Activated CD4-positive, alpha-beta memory T cell treated with anti-CD3 and anti-CD28 coated beads for 36 hours (primary cell): ENCODE measurements around the gene PRAC2. TPM values are rescaled to one million over a fixed set of nuclear protein-coding genes. Genes with fewer than 3 reads are reported as not detected.

ENCODE experiments used
- CTCF ChIA-PET: fragments of 350-600 bp; sonication (Branson Sonifier 250); formaldehyde crosslinking; loops from one replicate; lab custom pipeline; 2021; ENCODE audit warnings: antibody characterized with exemption, inconsistent platforms; lab: Charles Lee
- POLR2A ChIA-PET: fragments of 350-600 bp; sonication (Branson Sonifier 250); formaldehyde crosslinking; loops from one replicate; lab custom pipeline; 2021; ENCODE audit warnings: antibody characterized with exemption; lab: Charles Lee
- DNase-seq: peaks from one replicate; pipeline ENCODE4 v3.0.0-alpha.2; 2020
- H3K27ac Mint-ChIP-seq: one replicate; pipeline ENCODE4 v1.8.0; 2021; ENCODE audit warnings: mixed read lengths
- H3K27me3 Mint-ChIP-seq: one replicate; pipeline ENCODE4 v1.8.0; 2021; ENCODE audit warnings: mixed read lengths
- H3K36me3 Mint-ChIP-seq: one replicate; pipeline ENCODE4 v1.8.0; 2021; ENCODE audit warnings: mixed read lengths
- H3K4me1 Mint-ChIP-seq: one replicate; pipeline ENCODE4 v1.8.0; 2021; ENCODE audit warnings: low read depth, mixed read lengths
- H3K4me3 Mint-ChIP-seq: one replicate; pipeline ENCODE4 v1.8.0; 2021; ENCODE audit warnings: mild to moderate bottlenecking, mixed read lengths
- H3K9me3 Mint-ChIP-seq: one replicate; pipeline ENCODE4 v1.8.0; 2021; ENCODE audit warnings: mixed read lengths
- intact Hi-C: fragments of 100-400 bp; cut with micrococcal nuclease; formaldehyde crosslinking; loops from one replicate; pipeline ENCODE4 v1.15.1; 2023
- total RNA-seq, 2 experiments: library from RNA; stranded (reverse); gene quantifications; one replicate each; pipeline ENCODE4 v1.2.3, GENCODE V29; 2021

PRAC2 gene
- not detected for total RNA-seq

- peaks cover 2% of the 10 kb centered on the region for H3K36me3 Mint-ChIP-seq
- H3K9me3 Mint-ChIP-seq, result no peaks in the 10 kb centered on the region
- H3K4me3 Mint-ChIP-seq, result peak within 1 kb of the TSS; percentile 17
These were observed at the start of gene PRAC2 for GRCh38 chr17:48722915-48723422. TSS of gene PRAC2 (plus strand) at chr17:48723185. CDS start at chr17:48724411, 1,226 bp downstream.

GRCh38 chr17:48676963-48677558 lies 45.9 kb upstream of the PRAC2 start:
- intact Hi-C loops, result loop anchor here (5.0 kb wide), 2 partner anchors 45 to 115 kb away; partner anchors contain the start of genes PRAC1 and PRAC2
- POLR2A ChIA-PET, result interaction anchor here (0.9 kb wide), 1 partner anchor 215 kb away, joined by 3 read pairs; the partner anchor contains the start of gene ATP5MC1
- Mint-ChIP-seq H3K27ac (no peak overlapping the region), H3K36me3 (no peaks in the 10 kb centered on the region), H3K27me3 (peaks cover 28% of the 10 kb centered on the region), H3K4me3 (no peak overlapping the region), H3K4me1 (peaks cover 2% of the 10 kb centered on the region), H3K9me3 (no peaks in the 10 kb centered on the region)
- DNase-seq, result no peak
- CTCF ChIA-PET, result interaction anchor here (1.3 to 5.8 kb wide), 7 partner anchors 10 to 358 kb away, joined by 3 to 119 read pairs (median 17); no protein-coding TSS in a partner anchor

More at GRCh38 chr17:48722915-48723422, at the start of gene PRAC2:
- Mint-ChIP-seq H3K27ac (no peak within 1 kb of the TSS), H3K4me1 (peaks cover 37% of the 10 kb centered on the region), H3K27me3 (peaks cover 92% of the 10 kb centered on the region)
- ChIA-PET POLR2A (interaction anchor here (1.5 kb wide), 1 partner anchor 97 kb away, joined by 6 read pairs; the partner anchor contains the start of gene HOXB9), CTCF (interaction anchor here (0.7 to 4.4 kb wide), 13 partner anchors 12 to 166 kb away, joined by 3 to 57 read pairs (median 9); no protein-coding TSS in a partner anchor)
- intact Hi-C loops, result loop anchor here (5.0 to 10.0 kb wide), 4 partner anchors 46 to 272 kb away; partner anchors contain the start of genes HOXB8 and IGF2BP1
- no peak for DNase-seq

- H3K9me3 Mint-ChIP-seq, result no peaks in the 10 kb centered on the region
- CTCF ChIA-PET, result interaction anchor here (0.6 to 5.8 kb wide), 67 partner anchors 9 to 917 kb away, joined by 3 to 119 read pairs (median 5); partner anchors contain the start of genes ATP5MC1, HOXB13, PRAC1 and PRAC2
- H3K4me3 Mint-ChIP-seq, result no peak overlapping the region
- DNase-seq, result peak; percentile 79
- peaks cover 2% of the 10 kb centered on the region for H3K4me1 Mint-ChIP-seq
- no peak overlapping the region for H3K27ac Mint-ChIP-seq
- H3K27me3 Mint-ChIP-seq, result peaks cover 29% of the 10 kb centered on the region
- no peaks in the 10 kb centered on the region for H3K36me3 Mint-ChIP-seq
- intact Hi-C loops, result loop anchor here (2.0 to 5.0 kb wide), 3 partner anchors 44 to 200 kb away; partner anchors contain the start of genes PRAC1 and PRAC2
- POLR2A ChIA-PET, result interaction anchor here (0.6 kb wide), 1 partner anchor 113 kb away, joined by 3 read pairs; no protein-coding TSS in a partner anchor
These were observed 44.6 kb upstream of the PRAC2 start for GRCh38 chr17:48678141-48678971.

- Mint-ChIP-seq H3K4me3 (no peak overlapping the region), H3K27ac (no peak overlapping the region), H3K4me1 (peaks cover 2% of the 10 kb centered on the region), H3K36me3 (no peaks in the 10 kb centered on the region), H3K9me3 (no peaks in the 10 kb centered on the region), H3K27me3 (peaks cover 27% of the 10 kb centered on the region)
- ChIA-PET CTCF (interaction anchor here (0.9 to 5.8 kb wide), 43 partner anchors 8 to 415 kb away, joined by 3 to 119 read pairs (median 7); partner anchors contain the start of genes ATP5MC1, HOXB13, PRAC1 and PRAC2), POLR2A (interaction anchor here (0.5 kb wide), 1 partner anchor 220 kb away, joined by 4 read pairs; no protein-coding TSS in a partner anchor)
- intact Hi-C loops, result loop anchor here (2.0 to 5.0 kb wide), 3 partner anchors 43 to 199 kb away; partner anchors contain the start of genes PRAC1 and PRAC2
- no peak for DNase-seq
These were observed 43.4 kb upstream of the PRAC2 start for GRCh38 chr17:48679385-48680096.

GRCh38 chr17:48681609-48682008 lies 41.4 kb upstream of the PRAC2 start:
- intact Hi-C loops, result no loop called here
- no peak overlapping the region for H3K4me3 Mint-ChIP-seq
- no peak overlapping the region for H3K27ac Mint-ChIP-seq
- POLR2A ChIA-PET, result no interaction called here
- H3K27me3 Mint-ChIP-seq, result peaks cover 27% of the 10 kb centered on the region
- no peaks in the 10 kb centered on the region for H3K36me3 Mint-ChIP-seq
- CTCF ChIA-PET, result interaction anchor here (2.1 to 5.8 kb wide), 3 partner anchors 42 to 196 kb away, joined by 6 to 119 read pairs (median 49); partner anchors contain the start of genes PRAC1 and PRAC2
- DNase-seq, result no peak
- H3K9me3 Mint-ChIP-seq, result no peaks in the 10 kb centered on the region
- peaks cover 2% of the 10 kb centered on the region for H3K4me1 Mint-ChIP-seq

GRCh38 chr17:48690655-48691054 lies 32.3 kb upstream of the PRAC2 start:
- Mint-ChIP-seq H3K36me3 (no peaks in the 10 kb centered on the region), H3K4me1 (no peaks in the 10 kb centered on the region), H3K4me3 (no peak overlapping the region), H3K27me3 (peaks cover 7% of the 10 kb centered on the region), H3K9me3 (no peaks in the 10 kb centered on the region), H3K27ac (no peak overlapping the region)
- intact Hi-C loops, result no loop called here
- POLR2A ChIA-PET, result no interaction called here
- CTCF ChIA-PET, result no interaction called here
- DNase-seq, result no peak

GRCh38 chr17:48692049-48692448 lies 30.9 kb upstream of the PRAC2 start:
- ChIA-PET CTCF (interaction anchor here (1.6 kb wide), 1 partner anchor 13 kb away, joined by 6 read pairs; no protein-coding TSS in a partner anchor), POLR2A (no interaction called here)
- intact Hi-C loops, result no loop called here
- H3K27me3 Mint-ChIP-seq, result peaks cover 17% of the 10 kb centered on the region
- H3K27ac Mint-ChIP-seq, result no peak overlapping the region
- H3K4me1 Mint-ChIP-seq, result no peaks in the 10 kb centered on the region
- DNase-seq, result no peak
- no peaks in the 10 kb centered on the region for H3K9me3 Mint-ChIP-seq
- H3K36me3 Mint-ChIP-seq, result no peaks in the 10 kb centered on the region
- no peak overlapping the region for H3K4me3 Mint-ChIP-seq

GRCh38 chr17:48693178-48693577 lies 29.8 kb upstream of the PRAC2 start:
- CTCF ChIA-PET, result interaction anchor here (1.6 kb wide), 1 partner anchor 15 kb away, joined by 6 read pairs; no protein-coding TSS in a partner anchor
- H3K9me3 Mint-ChIP-seq, result no peaks in the 10 kb centered on the region
- H3K27ac Mint-ChIP-seq, result no peak overlapping the region
- H3K27me3 Mint-ChIP-seq, result peaks cover 24% of the 10 kb centered on the region
- H3K4me1 Mint-ChIP-seq, result no peaks in the 10 kb centered on the region
- no peaks in the 10 kb centered on the region for H3K36me3 Mint-ChIP-seq
- POLR2A ChIA-PET, result no interaction called here
- no peak for DNase-seq
- no peak overlapping the region for H3K4me3 Mint-ChIP-seq
- intact Hi-C loops, result no loop called here

- H3K27me3 Mint-ChIP-seq, result peaks cover 45% of the 10 kb centered on the region
- no peak overlapping the region for H3K4me3 Mint-ChIP-seq
- H3K4me1 Mint-ChIP-seq, result no peaks in the 10 kb centered on the region
- DNase-seq, result no peak
- no peak overlapping the region for H3K27ac Mint-ChIP-seq
- no peaks in the 10 kb centered on the region for H3K9me3 Mint-ChIP-seq
- H3K36me3 Mint-ChIP-seq, result no peaks in the 10 kb centered on the region
- ChIA-PET CTCF (interaction anchor here (1.3 to 1.4 kb wide), 2 partner anchors 24 to 33 kb away, joined by 3 read pairs; no protein-coding TSS in a partner anchor), POLR2A (no interaction called here)
- intact Hi-C loops, result no loop called here
These were observed 21.0 kb upstream of the PRAC2 start for GRCh38 chr17:48701864-48702532.

GRCh38 chr17:48704361-48705248 lies 18.4 kb upstream of the PRAC2 start:
- Mint-ChIP-seq H3K4me1 (no peaks in the 10 kb centered on the region), H3K9me3 (no peaks in the 10 kb centered on the region), H3K4me3 (no peak overlapping the region), H3K36me3 (no peaks in the 10 kb centered on the region), H3K27me3 (peaks cover 48% of the 10 kb centered on the region), H3K27ac (no peak overlapping the region)
- ChIA-PET POLR2A (no interaction called here), CTCF (interaction anchor here (0.8 to 2.2 kb wide), 6 partner anchors 20 to 174 kb away, joined by 3 to 11 read pairs (median 4); no protein-coding TSS in a partner anchor)
- DNase-seq, result no peak
- intact Hi-C loops, result no loop called here
